HG02623 (cell line): ENCODE data around the gene RAB3B.
"Not testable (repeated sequence)": the region's sequence is repeated elsewhere in the genome, so short reads cannot be mapped to it uniquely, and the experiment has no call there.

ENCODE experiments used
- ATAC-seq: cut with Tn5 transposase; IDR thresholded peaks from one replicate; pipeline ENCODE4 v1.9.1; 2021; ENCODE audit warnings: moderate library complexity; ENCODE audit not compliant: unreplicated experiment

The RAB3B gene

DNA sequence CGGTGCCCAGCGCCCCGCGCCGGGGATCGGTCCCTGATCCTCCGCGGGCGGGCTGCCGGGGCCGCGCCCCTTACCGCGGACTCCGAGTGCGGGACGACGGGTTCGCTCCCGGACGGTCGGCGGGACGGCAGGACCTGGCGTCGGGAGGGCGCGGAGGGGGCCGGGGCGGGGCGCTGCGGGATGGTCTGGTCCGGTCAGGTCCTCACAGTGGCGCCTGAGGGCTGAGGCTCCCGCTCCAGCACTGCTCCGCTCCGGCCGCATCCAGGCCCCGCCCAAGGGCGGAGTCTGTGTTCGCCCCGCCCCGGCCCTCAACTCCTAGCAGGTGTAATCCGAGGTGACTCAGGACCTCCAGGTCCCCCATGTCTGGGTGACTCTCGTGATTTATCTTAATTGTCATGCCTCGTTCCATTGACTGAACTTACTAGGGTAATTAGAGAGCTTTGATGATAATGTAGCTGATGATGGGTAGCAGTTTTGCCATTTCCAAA lies at the start of gene RAB3B:
Gene RAB3B, minus strand, starts transcription at position 223 of the 488 bp plus-strand sequence. CDS start 13,583 bp downstream, outside the sequence.
- ATAC-seq, result peak; percentile 53

DNA sequence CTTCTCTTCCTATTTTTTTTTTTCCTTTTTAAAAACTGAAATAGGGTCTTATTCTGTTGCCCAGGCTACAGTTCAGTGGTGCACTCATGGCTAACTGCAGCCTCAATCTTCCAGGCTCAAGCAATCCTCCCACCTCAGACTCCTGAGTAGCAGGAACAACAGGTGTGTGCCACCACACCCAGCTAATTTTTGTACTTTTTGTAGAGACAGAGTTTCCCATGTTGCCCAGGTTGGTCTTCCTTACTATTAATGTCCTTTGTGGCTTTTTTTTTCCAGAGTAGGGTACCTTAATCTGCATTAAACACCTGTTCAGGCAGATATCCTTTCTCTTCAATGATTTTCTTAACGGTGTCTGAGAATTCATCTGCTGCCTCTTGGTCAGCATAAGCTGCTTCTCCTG lies 47.4 kb upstream of the RAB3B start:
- no peak for ATAC-seq

- ATAC-seq, result no peak
These were observed 46.9 kb upstream of the RAB3B start for GRCh38 chr1:52037402-52037814.

DNA sequence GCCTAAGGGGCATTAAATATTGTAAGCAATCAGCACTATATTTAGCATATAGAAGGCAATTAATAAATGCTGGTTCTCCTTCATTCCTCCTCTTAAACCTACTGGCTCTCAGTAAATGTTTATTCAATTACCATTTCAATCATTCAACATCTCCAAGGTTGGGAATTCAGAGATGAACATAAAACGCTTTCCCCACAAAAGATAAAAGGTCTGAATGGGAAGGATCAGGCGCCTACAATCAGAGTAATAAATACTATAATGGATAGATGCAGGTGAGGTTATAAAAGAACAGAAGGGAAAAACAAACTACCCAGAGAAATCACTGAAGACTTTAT lies 43.5 kb upstream of the RAB3B start:
- ATAC-seq, result no peak

GRCh38 chr1:52033190-52034049 lies 42.9 kb upstream of the RAB3B start, which contains the start of gene KTI12:
Gene KTI12, minus strand, starts transcription at chr1:52033810. Its CDS starts 49 bp downstream, at chr1:52033761.
- peak; percentile 84 for ATAC-seq

GRCh38 chr1:52032785-52033131 lies 42.3 kb upstream of the RAB3B start:
- no peak for ATAC-seq

- ATAC-seq, result peak; percentile 33
These were observed 41.8 kb upstream of the RAB3B start for GRCh38 chr1:52032124-52032784.

- not testable (repeated sequence) for ATAC-seq
These were observed 38.3 kb upstream of the RAB3B start for GRCh38 chr1:52028839-52029238.

DNA sequence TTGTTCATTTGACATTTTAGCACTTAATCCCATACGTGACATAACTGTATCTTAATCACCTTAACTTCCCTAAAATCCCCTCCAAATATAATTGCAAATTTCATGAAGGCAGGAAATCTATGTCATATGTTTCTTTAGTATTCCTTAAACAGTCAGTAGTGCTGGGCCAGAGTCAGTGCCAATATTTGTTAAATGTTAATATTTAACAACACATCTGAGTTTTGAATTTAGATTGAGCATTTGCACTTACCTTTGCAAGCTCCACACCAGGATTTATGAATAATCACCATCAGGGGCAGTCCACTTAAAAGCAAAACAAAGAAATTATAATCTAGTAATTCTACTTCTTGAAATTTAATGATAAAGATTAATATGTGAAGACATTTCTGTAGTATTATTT lies 37.8 kb upstream of the RAB3B start:
- ATAC-seq, result no peak

- no peak for ATAC-seq
These were observed 35.8 kb upstream of the RAB3B start for GRCh38 chr1:52026278-52026677.

GRCh38 chr1:52022133-52022532 lies 31.6 kb upstream of the RAB3B start:
- ATAC-seq, result no peak

DNA sequence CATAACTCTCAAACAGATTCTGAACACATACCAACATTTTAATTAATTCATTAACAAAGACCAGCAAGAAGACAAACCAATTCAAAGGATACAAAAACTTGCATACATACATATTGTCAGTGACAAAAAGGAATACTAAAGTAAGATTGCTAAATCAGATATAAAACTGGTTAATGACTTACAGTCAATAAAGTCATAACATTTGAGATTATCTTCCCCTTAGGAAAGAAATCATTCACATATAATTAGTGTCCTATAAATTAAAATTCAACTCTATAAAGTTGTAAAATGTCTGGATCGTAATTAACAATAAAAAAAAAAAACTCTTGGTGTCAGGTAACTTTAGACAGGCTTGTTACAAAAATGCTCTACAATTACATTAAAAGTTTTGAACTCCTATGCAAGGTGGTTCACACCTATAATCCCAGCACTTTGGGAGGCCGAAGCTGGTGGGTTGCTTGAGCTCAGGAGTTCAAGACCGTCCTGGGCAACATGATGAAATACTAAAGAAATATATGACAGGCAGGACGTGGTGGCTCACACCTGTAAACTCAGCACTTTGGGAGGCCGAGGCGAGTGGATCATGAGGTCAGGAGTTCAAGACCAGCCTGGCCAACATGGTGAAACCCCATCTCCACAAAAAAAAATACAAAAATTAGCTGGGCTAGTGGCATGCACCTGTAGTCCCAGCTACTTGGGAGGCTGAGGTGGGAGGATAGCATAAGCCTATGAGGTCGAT lies 17.7 kb upstream of the RAB3B start:
- no peak for ATAC-seq

- ATAC-seq, result no peak
These were observed 16.9 kb upstream of the RAB3B start for GRCh38 chr1:52007215-52008002.

- ATAC-seq, result not testable (repeated sequence)
These were observed 15.6 kb upstream of the RAB3B start for GRCh38 chr1:52006081-52006553.

DNA sequence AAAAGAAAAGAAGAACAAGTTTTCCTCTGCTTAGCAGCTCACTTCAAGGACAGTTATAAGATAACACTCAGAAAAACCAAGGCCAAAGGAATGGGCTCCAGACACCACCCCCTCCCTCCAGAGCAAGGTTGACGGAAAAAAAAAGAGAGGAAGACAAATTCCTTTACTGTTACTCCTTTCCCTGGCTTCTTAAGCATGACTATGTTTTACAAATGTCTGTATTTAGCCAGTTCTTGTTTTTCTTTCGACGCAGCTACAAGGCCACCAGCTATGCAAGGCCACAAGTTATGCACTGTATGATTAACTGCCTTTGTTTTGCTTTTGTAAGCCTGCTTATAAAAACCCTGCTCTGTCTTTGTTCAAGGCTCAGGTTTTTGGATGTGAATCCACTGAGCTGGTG lies 15.0 kb upstream of the RAB3B start:
- not testable (repeated sequence) for ATAC-seq

- ATAC-seq, result no peak
These were observed 13.4 kb upstream of the RAB3B start for GRCh38 chr1:52003877-52004276.

GRCh38 chr1:52002038-52002917 lies 11.8 kb upstream of the RAB3B start:
- no peak for ATAC-seq

GRCh38 chr1:51998701-51999100 lies 8.2 kb upstream of the RAB3B start:
- no peak for ATAC-seq

GRCh38 chr1:51997974-51998382 lies 7.5 kb upstream of the RAB3B start:
- no peak for ATAC-seq
